GM18505 (cell line): ENCODE results near the gene FILIP1.
A peak's percentile ranks its signal among the peaks of the same experiment; 100 is the strongest.

Experiments
- ATAC-seq: cut with Tn5 transposase; IDR thresholded peaks from one replicate; pipeline ENCODE4 v1.9.1; 2021; ENCODE audit not compliant: unreplicated experiment
- POLR2A ChIP-seq: IDR thresholded peaks from 4 replicates; pipeline ENCODE4 v1.6.1; 2011; ENCODE audit warnings: borderline replicate concordance; ENCODE audit not compliant: insufficient read depth, insufficient read length; ENCODE audit errors: extremely low read depth

FILIP1 gene

DNA sequence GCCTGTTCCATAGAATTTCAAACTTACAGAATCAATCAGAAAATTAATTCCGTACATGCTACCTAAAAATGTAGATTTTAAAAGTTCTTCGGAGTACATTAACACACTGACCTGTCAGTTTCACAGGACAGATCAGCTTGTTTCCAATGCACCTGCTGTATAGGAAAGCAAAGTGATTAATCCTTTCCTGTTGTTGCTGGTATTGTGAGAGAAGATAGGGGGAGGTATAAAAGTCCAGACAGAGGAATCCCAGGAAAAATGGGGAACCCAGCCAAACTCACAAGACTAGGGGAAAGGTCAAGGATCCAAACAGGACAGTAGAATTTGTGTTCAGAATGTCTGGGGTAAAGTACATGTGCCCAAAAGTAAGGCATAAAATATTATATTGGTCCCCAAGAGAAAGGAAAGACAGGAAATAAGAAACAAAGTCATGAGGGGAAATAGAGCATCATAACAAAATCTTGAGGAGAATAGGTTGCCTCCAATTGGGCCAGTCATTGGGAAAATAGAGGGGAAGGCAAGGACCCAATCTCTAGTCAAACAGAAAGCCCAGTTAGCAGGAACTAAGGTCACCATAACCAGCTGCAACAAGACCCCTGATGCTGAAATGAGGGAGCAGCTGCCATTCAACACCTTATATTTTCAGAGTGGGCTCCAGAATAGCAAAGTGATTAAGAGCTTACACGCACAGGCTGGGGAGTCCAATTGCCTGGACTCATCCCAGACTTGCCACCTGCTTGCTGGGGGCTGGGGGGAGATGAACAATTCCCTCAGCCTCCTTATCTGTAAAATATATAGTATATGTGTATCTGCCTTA, 10.3 kb downstream of the FILIP1 start:
- TF ChIP-seq POLR2A: no peak
- no peak for ATAC-seq

DNA sequence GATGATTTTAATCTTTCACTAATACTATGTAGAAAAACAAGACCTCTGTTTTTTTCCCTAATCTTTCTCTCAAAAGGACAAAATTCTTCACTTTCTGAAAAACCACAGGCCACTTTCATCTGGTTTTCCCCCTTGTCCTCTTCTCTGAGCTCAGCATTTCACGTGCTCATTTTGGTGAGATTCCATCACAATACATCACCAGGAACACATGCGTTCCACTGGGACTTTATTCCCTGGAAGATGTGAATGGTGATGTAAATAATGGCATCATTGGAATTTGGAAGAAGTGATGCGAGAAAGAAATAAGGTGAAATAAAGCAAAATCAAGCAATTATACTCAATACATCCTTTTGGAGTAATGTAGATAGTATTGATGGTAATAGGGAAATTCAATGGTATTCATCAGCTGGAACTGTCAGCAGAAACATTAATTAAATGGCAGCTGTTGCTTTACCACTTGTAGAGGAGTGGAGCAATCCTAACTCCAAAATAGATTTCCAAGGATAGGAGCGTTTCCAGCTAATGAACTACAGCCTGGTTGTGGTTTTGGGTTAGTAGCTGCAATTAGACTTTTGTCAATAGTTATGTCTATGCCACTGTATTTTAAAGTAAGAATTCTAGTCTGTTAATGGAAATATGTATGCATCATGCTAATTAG, 11.5 kb downstream of the FILIP1 start:
- ATAC-seq: no peak
- TF ChIP-seq POLR2A: no peak

DNA sequence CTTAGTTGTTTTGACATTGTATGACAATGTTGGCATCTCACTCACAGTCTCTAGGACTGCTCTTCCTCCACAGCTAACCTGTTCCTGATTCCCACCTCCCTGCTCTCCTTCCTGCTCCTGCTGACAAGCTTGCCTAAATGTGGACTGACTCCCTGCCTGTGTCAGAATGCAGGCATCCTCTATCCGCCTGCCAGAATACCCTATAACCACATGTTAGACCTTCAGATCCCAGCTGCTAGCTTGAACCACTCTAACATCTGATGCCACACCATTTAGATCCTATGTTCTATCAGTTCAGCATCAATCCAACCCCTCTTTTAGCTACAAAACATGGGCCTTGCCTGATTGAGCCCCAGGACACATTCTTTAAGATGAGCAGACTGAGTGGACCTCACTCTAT, 12.2 kb downstream of the FILIP1 start:
- no peak for ATAC-seq

DNA sequence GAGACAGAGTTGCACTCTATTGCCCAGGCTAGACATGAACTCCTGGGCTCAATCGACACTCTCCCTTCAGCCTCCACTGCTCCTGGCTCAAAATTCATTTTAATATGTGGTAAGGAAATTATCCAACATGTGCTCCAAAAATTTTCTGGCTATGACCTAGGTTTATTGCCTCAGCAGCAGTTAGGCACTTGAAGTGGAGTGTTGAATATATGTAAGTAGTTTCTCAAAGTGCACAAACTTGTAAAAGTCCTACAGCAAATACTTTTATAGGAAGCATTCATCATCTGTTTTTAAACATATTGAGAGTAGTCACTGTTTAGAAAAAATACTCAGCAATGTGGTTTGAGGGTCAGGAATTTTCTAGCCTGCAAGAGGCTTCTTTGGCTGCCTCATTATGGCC, 13.2 kb downstream of the FILIP1 start:
- TF ChIP-seq POLR2A: no peak
- ATAC-seq: no peak

More for the DNA sequence above, 12.2 kb downstream of the FILIP1 start:
- no peak for TF ChIP-seq POLR2A

DNA sequence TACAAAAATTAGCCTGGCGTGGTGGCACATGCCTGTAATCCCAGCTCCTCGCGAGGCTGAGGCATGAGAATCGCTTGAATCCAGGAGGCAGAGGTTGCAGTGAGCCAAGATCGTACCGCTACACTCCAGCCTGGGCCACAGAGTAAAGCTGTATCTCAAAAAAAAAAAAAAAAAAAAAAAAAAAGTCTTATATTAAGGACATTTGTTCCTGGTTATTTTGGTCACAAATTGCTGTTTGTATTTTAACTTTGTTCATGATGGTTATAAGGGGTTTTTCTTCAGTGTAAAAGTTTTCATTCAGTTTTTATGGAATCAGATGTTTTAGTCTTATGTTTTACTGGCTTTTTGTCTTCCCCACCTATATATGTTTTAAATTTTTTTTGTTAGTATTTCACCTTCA, 13.9 kb downstream of the FILIP1 start:
- TF ChIP-seq POLR2A: no peak
- ATAC-seq: no peak

DNA sequence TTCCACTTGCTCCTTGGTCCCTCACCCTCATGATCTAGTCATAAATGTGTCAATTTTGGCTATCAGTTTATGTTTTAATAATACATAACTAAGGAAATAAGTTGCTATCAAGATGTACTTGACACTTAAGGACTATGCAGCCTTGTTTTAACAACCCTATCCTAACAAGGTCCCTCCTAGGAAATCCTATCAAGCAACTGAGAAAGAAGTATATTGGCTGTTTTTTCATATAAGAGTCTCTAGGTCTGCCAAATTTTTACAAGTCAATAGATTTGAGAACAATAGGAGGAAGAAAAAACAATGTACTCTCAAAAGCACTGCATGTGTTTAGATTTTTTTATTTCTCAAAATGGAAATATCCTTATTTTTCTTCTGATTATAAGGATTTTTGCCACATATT, 14.7 kb downstream of the FILIP1 start:
- no peak for ATAC-seq
- TF ChIP-seq POLR2A: no peak

DNA sequence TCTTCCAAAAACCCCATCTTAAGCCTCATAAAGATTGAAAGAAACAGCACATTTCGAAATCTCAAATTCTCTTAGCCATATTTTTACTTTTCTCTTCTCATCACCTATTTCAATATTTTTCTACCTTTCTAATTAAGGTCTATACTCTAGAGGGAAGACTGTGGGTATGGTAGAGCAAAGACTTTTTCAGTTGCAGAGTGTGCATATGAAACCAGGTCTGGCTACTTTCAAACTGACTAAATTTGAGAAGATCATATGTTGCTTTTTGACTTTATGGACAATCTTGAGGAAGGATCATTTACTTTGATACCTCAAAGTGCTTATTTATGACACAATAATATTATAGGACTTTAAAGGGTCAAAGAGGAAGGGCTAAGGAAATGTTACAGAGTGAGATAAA, 20.7 kb downstream of the FILIP1 start:
- no peak for TF ChIP-seq POLR2A
- ATAC-seq: peak; percentile 65

DNA sequence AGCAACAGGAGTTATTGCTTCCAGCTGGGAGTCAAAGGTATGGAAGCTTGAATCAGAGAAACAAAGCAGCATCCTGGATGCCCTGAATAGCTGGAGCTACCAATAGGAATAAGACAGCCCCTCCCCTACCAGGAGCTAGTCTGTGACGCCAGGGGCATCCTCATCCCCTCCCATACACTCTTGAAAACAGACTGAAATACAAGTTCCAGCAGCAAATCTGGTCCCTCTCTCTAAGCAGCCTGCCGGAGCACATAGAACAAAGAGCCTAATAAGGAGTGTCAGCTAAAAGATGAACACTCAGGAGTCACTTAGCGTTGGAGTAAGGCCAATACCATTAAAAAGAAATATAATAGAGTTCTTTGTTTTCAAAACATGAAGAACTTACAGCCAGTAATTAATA, 25.6 kb downstream of the FILIP1 start:
- no peak for ATAC-seq
- no peak for TF ChIP-seq POLR2A

DNA sequence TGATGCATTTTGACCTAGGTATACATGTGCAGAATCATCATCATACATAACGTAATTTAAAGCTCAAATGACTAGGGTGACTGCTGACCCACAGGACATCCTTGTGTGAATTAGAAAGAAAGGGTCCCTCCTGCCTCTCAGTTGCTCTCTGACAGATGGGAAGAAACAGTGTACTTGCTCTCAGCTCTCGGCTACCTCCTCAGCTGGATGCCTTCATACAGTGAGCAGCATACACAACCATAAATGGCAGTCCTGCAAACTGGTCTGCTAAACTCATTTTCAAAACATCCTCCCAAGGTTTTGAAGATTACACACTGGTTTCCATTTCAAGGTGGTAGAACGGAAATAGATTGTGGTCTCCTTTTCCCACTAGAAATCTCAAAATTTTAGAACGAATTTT, 26.3 kb downstream of the FILIP1 start:
- no peak for TF ChIP-seq POLR2A
- no peak for ATAC-seq

DNA sequence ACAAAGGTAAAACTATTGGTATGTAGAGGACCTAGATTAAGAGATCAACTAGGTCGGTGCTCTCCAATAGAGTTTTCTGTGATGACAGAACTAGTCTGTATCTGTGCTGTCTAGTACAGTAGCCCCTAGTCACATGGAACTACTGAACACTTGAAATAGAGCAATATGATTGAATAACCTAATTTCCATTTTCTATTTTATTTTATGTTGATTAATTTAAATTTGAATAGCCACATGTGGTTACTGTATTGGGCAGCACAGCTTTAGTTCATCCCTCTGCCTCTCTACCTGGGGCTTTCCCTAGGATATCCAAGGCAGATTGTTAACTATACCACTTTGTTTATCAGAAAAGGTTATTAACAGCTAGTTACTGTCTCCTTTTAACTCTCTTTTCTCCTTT, 27.0 kb downstream of the FILIP1 start:
- TF ChIP-seq POLR2A: no peak
- no peak for ATAC-seq

DNA sequence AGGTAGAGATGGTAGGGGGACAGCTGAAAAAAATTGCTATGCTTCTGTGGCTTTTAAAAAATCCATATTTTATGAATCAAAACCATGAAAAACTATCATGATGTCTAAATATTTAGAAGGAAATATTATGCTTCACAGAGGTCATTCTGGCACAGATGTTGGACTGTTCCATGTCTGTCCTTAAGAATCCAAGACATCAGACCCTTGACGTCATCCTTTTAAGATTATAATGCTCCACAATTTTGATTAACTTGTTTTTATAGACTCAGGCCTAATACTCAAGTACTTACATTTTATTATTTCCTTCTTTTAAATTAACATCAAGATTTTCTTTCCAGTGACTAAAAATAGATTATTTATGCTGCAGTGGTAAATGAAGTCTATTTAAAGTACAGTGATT, 29.7 kb downstream of the FILIP1 start:
- ATAC-seq: no peak
- no peak for TF ChIP-seq POLR2A

DNA sequence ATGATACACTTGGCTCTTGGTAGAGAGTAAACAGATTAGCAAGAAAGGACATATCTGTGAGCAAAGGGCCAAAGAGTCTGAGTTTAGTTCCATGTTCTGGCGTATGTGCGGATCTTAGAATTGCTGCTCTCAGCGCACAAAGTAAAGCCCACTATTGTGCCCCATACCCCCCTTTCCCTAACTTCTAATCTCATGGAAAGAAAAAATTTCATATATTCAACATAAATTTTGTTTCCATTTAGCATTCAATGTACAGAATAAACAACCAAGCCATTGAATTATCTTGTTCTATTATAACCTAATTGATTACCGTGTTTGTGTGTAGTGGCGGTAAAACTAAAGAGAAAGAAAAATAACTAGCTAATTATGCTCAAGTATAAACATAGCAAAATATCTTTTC, 30.5 kb downstream of the FILIP1 start:
- no peak for TF ChIP-seq POLR2A
- no peak for ATAC-seq

DNA sequence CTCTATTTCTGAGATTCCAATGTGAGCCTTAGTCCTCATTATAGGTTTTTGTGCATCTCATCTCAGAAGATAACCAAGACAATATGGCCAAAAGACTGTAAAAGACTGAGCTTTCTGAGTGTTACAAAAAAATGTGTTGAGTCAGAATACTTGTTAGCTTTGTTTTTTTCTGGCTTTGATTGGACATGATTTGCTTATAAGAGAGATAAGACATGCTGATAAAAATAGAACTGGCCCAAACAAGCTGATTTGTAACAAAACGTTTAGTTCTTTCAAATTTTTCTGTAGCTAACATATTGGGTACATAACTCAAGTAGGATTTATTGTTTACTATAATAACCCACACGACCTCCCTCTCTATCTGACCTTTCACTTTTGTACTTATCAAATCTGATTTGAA, 32.9 kb downstream of the FILIP1 start:
- no peak for ATAC-seq
- no peak for TF ChIP-seq POLR2A

DNA sequence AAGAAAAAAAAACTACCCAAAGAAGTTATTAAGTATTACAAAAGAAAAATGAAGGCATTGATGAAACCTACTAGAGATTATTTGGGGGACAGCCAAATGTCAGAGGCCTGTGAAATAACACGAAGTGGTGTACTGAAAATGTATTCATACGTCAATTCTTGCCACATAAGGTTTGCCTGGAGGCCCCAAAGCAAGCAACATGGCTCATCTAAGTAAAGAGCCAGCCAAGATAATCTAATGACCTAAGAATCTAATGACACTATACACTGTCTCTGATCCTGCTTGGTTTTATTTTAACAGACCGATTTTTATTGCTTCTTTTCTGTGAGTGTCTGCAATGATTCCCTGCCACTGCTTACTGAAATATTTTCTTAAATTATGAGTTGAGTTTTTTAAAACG, 34.7 kb downstream of the FILIP1 start:
- no peak for TF ChIP-seq POLR2A
- no peak for ATAC-seq
